GM12878 (cell line): ENCODE measurements around the gene LRIG2. TPM values are rescaled to one million over a fixed set of nuclear protein-coding genes. Genes with fewer than 3 reads are reported as not detected.

Experiments used
- ATAC-seq: fragments of 200-7000 bp; cut with Tn5 transposase; 3 replicates; pipeline ENCODE4 v1.9.1; 2020; ENCODE audit warnings: mild to moderate bottlenecking, moderate library complexity
- BruUV-seq: library from RNA; stranded (reverse); fragments of 400-500 nt; replicated peaks from 2 replicates; lab custom pipeline; 2021; lab: Mats Ljungman, UMichigan
- CTCF ChIA-PET: fragments of 300-600 bp; sonication (Branson Sonifier 250); formaldehyde crosslinking; extraction: SDS; loops from one replicate; lab custom pipeline; 2021; ENCODE audit warnings: inconsistent platforms; lab: Yijun Ruan, JAX
- POLR2A ChIA-PET: fragments of 350-600 bp; formaldehyde crosslinking; extraction: SDS; loops from one replicate; lab custom pipeline; 2021; ENCODE audit warnings: inconsistent platforms; lab: Charles Lee
- RAD21 ChIA-PET: fragments of 300-600 bp; sonication (Branson Sonifier 250); formaldehyde crosslinking; loops from one replicate; lab custom pipeline; 2023; ENCODE audit warnings: antibody characterized with exemption; ENCODE audit not compliant: unreplicated experiment; lab: Charles Lee
- SMC1A ChIA-PET: fragments of 300-600 bp; sonication (Branson Sonifier 250); formaldehyde crosslinking; loops from one replicate; lab custom pipeline; 2023; ENCODE audit not compliant: unreplicated experiment, uncharacterized antibody; lab: Charles Lee
- DNase-seq: peaks from one replicate; pipeline ENCODE4 v3.0.0-alpha.2; 2011; ENCODE audit warnings: low read depth, low spot score
- FAIRE-seq: peaks from 3 replicates; lab custom pipeline; 2011; peaks lifted over from hg19 to GRCh38; lab: Jason Lieb, UNC
- H2AFZ ChIP-seq: 2 replicates; pipeline ENCODE4 v1.6.0; 2011; ENCODE audit warnings: low read depth, low read length, control low read depth; ENCODE audit not compliant: control insufficient read depth
- H3K27ac ChIP-seq: 2 replicates; pipeline ENCODE4 v1.5.1; 2011; ENCODE audit warnings: control low read depth; ENCODE audit not compliant: control insufficient read depth, insufficient read depth
- H3K27me3 ChIP-seq, 2 experiments: replicated peaks in 1 of 2; 2 replicates each; pipeline versions ENCODE4 v1.6.0 to v1.6.1; 2011; ENCODE audit warnings: low read length in 1 of 2; ENCODE audit not compliant: control insufficient read depth in 2 of 2, insufficient read depth in 2 of 2
- H3K36me3 ChIP-seq, 2 experiments: 2 replicates each; pipeline ENCODE4 v1.5.1; 2011; ENCODE audit warnings: low read length in 1 of 2; ENCODE audit not compliant: control insufficient read depth in 2 of 2, insufficient read depth in 2 of 2
- H3K4me1 ChIP-seq: 2 replicates; pipeline ENCODE4 v1.6.1; 2011; ENCODE audit warnings: mild to moderate bottlenecking, low read length, moderate library complexity, mixed read lengths; ENCODE audit not compliant: control insufficient read depth, insufficient read depth
- H3K4me2 ChIP-seq: 2 replicates; pipeline ENCODE4 v1.6.0; 2011; ENCODE audit warnings: control low read depth; ENCODE audit not compliant: control insufficient read depth, insufficient read depth
- H3K4me3 ChIP-seq: fragments of 200-600 bp; sonication (generic); 2 replicates; pipeline ENCODE4 v1.5.1; 2016
- H3K79me2 ChIP-seq: 2 replicates; pipeline ENCODE4 v1.6.0; 2011; ENCODE audit warnings: low read length; ENCODE audit not compliant: control insufficient read depth, insufficient read depth
- H3K9ac ChIP-seq: 2 replicates; pipeline ENCODE4 v1.8.0; 2011; ENCODE audit warnings: low read length, control low read depth, mixed read lengths; ENCODE audit not compliant: control insufficient read depth, insufficient read depth
- H3K9me3 ChIP-seq: replicated peaks from 3 replicates; pipeline ENCODE4 v1.5.1; 2011; ENCODE audit warnings: mild to moderate bottlenecking, low read length; ENCODE audit not compliant: control insufficient read depth, insufficient read depth
- H4K20me1 ChIP-seq: 2 replicates; pipeline ENCODE4 v1.6.0; 2011; ENCODE audit not compliant: control insufficient read depth, insufficient read depth
- WGBS: methylation state at CpG from one replicate; pipeline ENCODE4 v1.1.6; 2016; ENCODE audit warnings: low lambda C conversion rate; ENCODE audit not compliant: insufficient replicate concordance, insufficient coverage; ENCODE audit errors: missing lambda C conversion rate; 5-methylcytosine and 5-hydroxymethylcytosine counted together
- in situ Hi-C: fragments of 300-500 bp; cut with MboI; formaldehyde crosslinking; loops from 9 replicates; pipeline ENCODE4 v1.14.3; 2018; ENCODE audit warnings: mixed read lengths
- intact Hi-C: fragments of 100-400 bp; cut with micrococcal nuclease; formaldehyde crosslinking; loops from one replicate; pipeline ENCODE4 v1.14.2; 2022; ENCODE audit not compliant: unreplicated experiment
- polyA plus RNA-seq, 11 experiments: library from polyadenylated mRNA; depleted of rRNA in 4 of 11; unstranded in 6 of 11; stranded (reverse) in 5 of 11; fragments of >200 nt; fragmentation: Nextera tagmentation in 4 of 11; fragmentation: Illumina TruSeq in 1 of 11; extraction: Ambion mirVana in 4 of 11; extraction: Trizol in 1 of 11; gene quantifications; 1 replicate in 1 of 11; 2 replicates in 10 of 11; pipeline versions ENCODE4 v1.2.1 to v1.2.3, GENCODE V29; 2011 to 2016; ENCODE audit warnings: inconsistent platforms in 2 of 11, missing spikeins in 2 of 11, low read depth in 1 of 11
- total RNA-seq, 4 experiments: library from RNA; depleted of rRNA in 3 of 4; stranded (reverse); fragments of >200 nt in 3 of 4; fragmentation: Illumina TruSeq in 1 of 4; extraction: Trizol in 1 of 4; gene quantifications; 2 replicates each; pipeline versions ENCODE4 v1.2.1 to v1.2.3, GENCODE V29; 2013 to 2021
- TF ChIP-seq, protein P1 (sequence below): fragments of 450-650 bp; formaldehyde crosslinking; IDR thresholded peaks from 2 replicates; pipeline ENCODE4 v1.5.0; 2022; ENCODE audit warnings: mild to moderate bottlenecking, missing genetic modification characterization

LRIG2 gene
- total and polyA plus RNA-seq, 10 of the 15 experiments (the other 5 are each of a cell fraction or from before 2014, with no cell fraction given): 0.77 to 11.8 (median 5.1) TPM

DNA sequence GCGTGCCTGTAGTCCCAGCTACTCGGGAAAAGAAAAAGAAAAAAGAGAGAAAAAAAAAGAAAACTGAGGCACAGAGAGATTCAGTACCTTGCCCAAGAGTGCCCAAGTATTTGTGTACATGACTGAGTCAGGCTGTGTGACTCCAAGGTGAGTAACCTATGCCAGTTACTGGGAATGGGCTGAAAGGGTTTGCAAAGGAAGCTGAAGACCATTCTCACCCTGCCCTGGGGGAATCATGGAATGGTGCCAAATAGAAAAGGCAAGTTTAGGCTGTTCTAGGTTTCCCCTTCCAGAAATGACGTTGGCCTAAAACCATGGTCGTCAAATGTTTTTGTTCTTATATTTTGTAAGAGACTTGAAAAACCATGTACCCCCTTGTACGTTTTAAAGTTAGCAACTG lies 37.9 kb upstream of the LRIG2 start:
- Histone ChIP-seq H3K79me2 (no peaks in the 10 kb centered on the region), H3K27me3 (no peaks in the 10 kb centered on the region), H3K4me1 (peaks cover 13% of the 10 kb centered on the region; the same call in 1 of the 2 replicates), H3K9ac (no peak overlapping the region), H3K4me3 (no peak overlapping the region), H2AFZ (no peak overlapping the region), H3K27ac (no peak overlapping the region), H4K20me1 (no peaks in the 10 kb centered on the region), H3K36me3 (no peaks in the 10 kb centered on the region), H3K9me3 (no peaks in the 10 kb centered on the region), H3K4me2 (no peak overlapping the region)
- RAD21 ChIA-PET: no interaction called here
- in situ Hi-C loops (no loop called here), intact Hi-C loops (no loop called here)
- no TSS peak for BruUV-seq
- ATAC-seq: no peak
- SMC1A ChIA-PET: interaction anchor here (0.9 to 1.3 kb wide), 2 partner anchors 145 to 317 kb away, joined by 3 to 4 read pairs; no protein-coding TSS in a partner anchor
- TF ChIP-seq, protein P1, sequence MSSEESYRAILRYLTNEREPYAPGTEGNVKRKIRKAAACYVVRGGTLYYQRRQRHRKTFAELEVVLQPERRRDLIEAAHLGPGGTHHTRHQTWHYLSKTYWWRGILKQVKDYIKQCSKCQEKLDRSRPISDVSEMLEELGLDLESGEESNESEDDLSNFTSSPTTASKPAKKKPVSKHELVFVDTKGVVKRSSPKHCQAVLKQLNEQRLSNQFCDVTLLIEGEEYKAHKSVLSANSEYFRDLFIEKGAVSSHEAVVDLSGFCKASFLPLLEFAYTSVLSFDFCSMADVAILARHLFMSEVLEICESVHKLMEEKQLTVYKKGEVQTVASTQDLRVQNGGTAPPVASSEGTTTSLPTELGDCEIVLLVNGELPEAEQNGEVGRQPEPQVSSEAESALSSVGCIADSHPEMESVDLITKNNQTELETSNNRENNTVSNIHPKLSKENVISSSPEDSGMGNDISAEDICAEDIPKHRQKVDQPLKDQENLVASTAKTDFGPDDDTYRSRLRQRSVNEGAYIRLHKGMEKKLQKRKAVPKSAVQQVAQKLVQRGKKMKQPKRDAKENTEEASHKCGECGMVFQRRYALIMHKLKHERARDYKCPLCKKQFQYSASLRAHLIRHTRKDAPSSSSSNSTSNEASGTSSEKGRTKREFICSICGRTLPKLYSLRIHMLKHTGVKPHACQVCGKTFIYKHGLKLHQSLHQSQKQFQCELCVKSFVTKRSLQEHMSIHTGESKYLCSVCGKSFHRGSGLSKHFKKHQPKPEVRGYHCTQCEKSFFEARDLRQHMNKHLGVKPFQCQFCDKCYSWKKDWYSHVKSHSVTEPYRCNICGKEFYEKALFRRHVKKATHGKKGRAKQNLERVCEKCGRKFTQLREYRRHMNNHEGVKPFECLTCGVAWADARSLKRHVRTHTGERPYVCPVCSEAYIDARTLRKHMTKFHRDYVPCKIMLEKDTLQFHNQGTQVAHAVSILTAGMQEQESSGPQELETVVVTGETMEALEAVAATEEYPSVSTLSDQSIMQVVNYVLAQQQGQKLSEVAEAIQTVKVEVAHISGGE (CRISPR knock-in tag): no peak
- CTCF ChIA-PET: interaction anchor here (0.7 kb wide), 1 partner anchor 38 kb away, joined by 5 read pairs; the partner anchor contains the start of gene LRIG2
- WGBS: 91% methylated on average over 5 of the region's 5 CpGs
- FAIRE-seq: no peak
- no peak for DNase-seq
- POLR2A ChIA-PET: no interaction called here
